H1 (cell line): ENCODE measurements around the gene WFDC10A. TPM values are rescaled to one million over a fixed set of nuclear protein-coding genes. Genes with fewer than 3 reads are reported as not detected.

ENCODE experiments used
- CTCF ChIA-PET: fragments of 300-600 bp; sonication (Branson Sonifier 250); formaldehyde crosslinking; loops from one replicate; lab custom pipeline; 2021; ENCODE audit not compliant: partially characterized antibody; lab: Charles Lee
- POLR2A ChIA-PET: fragments of 300-600 bp; sonication (Branson Sonifier 250); formaldehyde crosslinking; loops from one replicate; lab custom pipeline; 2021; ENCODE audit warnings: inconsistent platforms; ENCODE audit not compliant: partially characterized antibody; lab: Charles Lee
- DNase-seq, 2 experiments: peaks; one replicate each; pipeline versions ENCODE4 v3.0.0 to v3.0.0-alpha.2; 2010 to 2022; ENCODE audit warnings: low spot score in 2 of 2, low read depth in 1 of 2, mixed read lengths in 1 of 2
- FAIRE-seq: peaks from 2 replicates; lab custom pipeline; 2011; peaks lifted over from hg19 to GRCh38; lab: Jason Lieb, UNC
- H2AFZ ChIP-seq: 2 replicates; pipeline ENCODE4 v1.8.1; 2012; ENCODE audit warnings: low read length, inconsistent platforms
- H2AK5ac ChIP-seq: 2 replicates; pipeline ENCODE4 v1.6.1; 2013; ENCODE audit warnings: low read depth, low read length
- H2BK120ac ChIP-seq: replicated peaks from 2 replicates; pipeline ENCODE3; 2013; ENCODE audit warnings: low read depth, low read length, inconsistent platforms
- H2BK12ac ChIP-seq: 2 replicates; pipeline ENCODE4 v1.6.1; 2013; ENCODE audit warnings: low read depth, low read length
- H2BK15ac ChIP-seq: 2 replicates; pipeline ENCODE4 v1.6.1; 2013; ENCODE audit warnings: low read length
- H2BK20ac ChIP-seq: 2 replicates; pipeline ENCODE4 v1.6.1; 2013; ENCODE audit warnings: low read length
- H2BK5ac ChIP-seq: 2 replicates; pipeline ENCODE4 v1.6.1; 2013; ENCODE audit warnings: low read depth, low read length
- H3K14ac ChIP-seq: 2 replicates; pipeline ENCODE4 v1.6.1; 2013; ENCODE audit warnings: inconsistent platforms; ENCODE audit not compliant: insufficient read length
- H3K18ac ChIP-seq: 2 replicates; pipeline ENCODE4 v1.6.1; 2013; ENCODE audit warnings: low read length; ENCODE audit errors: extremely low read depth
- H3K23ac ChIP-seq: 2 replicates; pipeline ENCODE4 v1.6.1; 2013; ENCODE audit warnings: inconsistent platforms; ENCODE audit not compliant: insufficient read length
- H3K23me2 ChIP-seq: 2 replicates; pipeline ENCODE4 v1.6.1; 2013; ENCODE audit warnings: low read depth, low read length
- H3K27ac ChIP-seq: 2 replicates; pipeline ENCODE4 v1.6.1; 2011; ENCODE audit warnings: low read depth, low read length, inconsistent platforms
- H3K27me3 ChIP-seq, 4 experiments: replicated peaks in 1 of 4; 1 replicate in 1 of 4; 2 replicates in 3 of 4; pipeline versions ENCODE4 v1.6.1 to v1.8.1; 2011 to 2013; ENCODE audit warnings: low read length in 3 of 4, mild to moderate bottlenecking in 3 of 4, inconsistent platforms in 2 of 4, mixed read lengths in 2 of 4, moderate library complexity in 1 of 4; ENCODE audit not compliant: control insufficient read depth in 3 of 4, insufficient read depth in 3 of 4; ENCODE audit errors: extremely low read depth in 1 of 4
- H3K36me3 ChIP-seq, 4 experiments: 2 replicates each; pipeline versions ENCODE4 v1.6.1 to v1.8.1; 2011 to 2013; ENCODE audit warnings: mild to moderate bottlenecking in 4 of 4, low read length in 3 of 4, moderate library complexity in 2 of 4, control low read depth in 1 of 4, inconsistent platforms in 1 of 4; ENCODE audit not compliant: insufficient read depth in 4 of 4, control insufficient read depth in 2 of 4
- H3K4ac ChIP-seq: replicated peaks from 2 replicates; pipeline ENCODE3; 2013; ENCODE audit warnings: low read length, low read depth, mixed read lengths, inconsistent platforms; ENCODE audit not compliant: insufficient read length
- H3K4me1 ChIP-seq, 4 experiments: replicated peaks in 1 of 4; 1 replicate in 1 of 4; 2 replicates in 3 of 4; pipeline versions ENCODE4 v1.6.1 to v1.8.1; 2011 to 2013; ENCODE audit warnings: low read length in 3 of 4, inconsistent platforms in 2 of 4, mixed read lengths in 1 of 4; ENCODE audit not compliant: insufficient read depth in 4 of 4, control insufficient read depth in 3 of 4
- H3K4me2 ChIP-seq, 2 experiments: 2 replicates each; pipeline versions ENCODE4 v1.6.1 to v1.8.1; 2011 to 2013; ENCODE audit warnings: low read depth in 2 of 2, low read length in 2 of 2, control low read depth in 1 of 2, inconsistent platforms in 1 of 2, mild to moderate bottlenecking in 1 of 2; ENCODE audit not compliant: insufficient read depth in 1 of 2
- H3K4me3 ChIP-seq, 4 experiments: fragments of 200-600, 300-600 bp in 1 of 4; sonication (generic), shearing (Covaris generic), sonication (Bioruptor Twin) in 1 of 4; 2 replicates each; pipeline versions ENCODE4 v1.5.1 to v1.8.1; 2011 to 2016; ENCODE audit warnings: low read length in 4 of 4, low read depth in 3 of 4, control low read depth in 2 of 4, inconsistent platforms in 2 of 4, mild to moderate bottlenecking in 2 of 4, mixed read lengths in 1 of 4, moderate library complexity in 1 of 4; ENCODE audit not compliant: insufficient read depth in 2 of 4; ENCODE audit errors: extremely low read depth in 1 of 4
- H3K56ac ChIP-seq: replicated peaks from 2 replicates; pipeline ENCODE3; 2013; ENCODE audit warnings: low read depth, mild to moderate bottlenecking, mixed read lengths, low read length, inconsistent platforms; ENCODE audit not compliant: insufficient read length
- H3K79me1 ChIP-seq: 2 replicates; pipeline ENCODE4 v1.6.1; 2013; ENCODE audit warnings: low read depth, low read length, control low read depth
- H3K79me2 ChIP-seq, 2 experiments: 2 replicates each; pipeline versions ENCODE4 v1.6.1 to v1.8.1; 2012 to 2013; ENCODE audit warnings: low read length in 2 of 2, mild to moderate bottlenecking in 2 of 2, inconsistent platforms in 1 of 2; ENCODE audit not compliant: insufficient read depth in 2 of 2, control insufficient read depth in 1 of 2
- H3K9ac ChIP-seq, 4 experiments: replicated peaks in 1 of 4; 1 replicate in 1 of 4; 2 replicates in 3 of 4; pipeline versions ENCODE4 v1.6.1 to v1.8.1; 2011 to 2013; ENCODE audit warnings: low read depth in 3 of 4, low read length in 3 of 4, control low read depth in 2 of 4, mild to moderate bottlenecking in 2 of 4, moderate library complexity in 2 of 4, inconsistent platforms in 1 of 4; ENCODE audit errors: extremely low read depth in 1 of 4
- H3K9me3 ChIP-seq, 2 experiments: 2 replicates each; pipeline versions ENCODE4 v1.6.1 to v1.8.1; 2012 to 2013; ENCODE audit warnings: mild to moderate bottlenecking in 2 of 2, moderate library complexity in 2 of 2, control low read depth in 1 of 2, inconsistent platforms in 1 of 2, low read depth in 1 of 2, low read length in 1 of 2, mixed read lengths in 1 of 2; ENCODE audit not compliant: insufficient read depth in 2 of 2
- H4K20me1 ChIP-seq, 2 experiments: replicated peaks in 1 of 2; 2 replicates each; pipeline versions ENCODE3 to v1.8.1; 2011 to 2013; ENCODE audit warnings: inconsistent platforms in 2 of 2, low read length in 2 of 2, mild to moderate bottlenecking in 1 of 2; ENCODE audit not compliant: insufficient read depth in 2 of 2, control insufficient read depth in 1 of 2
- H4K5ac ChIP-seq: 2 replicates; pipeline ENCODE4 v1.6.1; 2013; ENCODE audit warnings: low read length, low read depth, mixed read lengths, inconsistent platforms; ENCODE audit not compliant: insufficient read length
- H4K8ac ChIP-seq: 2 replicates; pipeline ENCODE4 v1.8.0; 2013; ENCODE audit warnings: mild to moderate bottlenecking, moderate library complexity, low read length, inconsistent platforms; ENCODE audit not compliant: insufficient read depth; ENCODE audit errors: extremely low read depth
- H4K91ac ChIP-seq: replicated peaks from 2 replicates; pipeline ENCODE3; 2013; ENCODE audit warnings: low read length, mixed read lengths, inconsistent platforms; ENCODE audit not compliant: insufficient read length
- ASH2L ChIP-seq: fragments of 200-600, 300-600 bp; sonication (generic); IDR thresholded peaks from one replicate; pipeline ENCODE4 v1.7.1; 2017; ENCODE audit warnings: low read length
- BCL11A ChIP-seq, 2 experiments: IDR thresholded peaks; one replicate each; pipeline ENCODE4 v1.6.1; 2011; ENCODE audit warnings: low read depth in 2 of 2, low read length in 2 of 2, mild to moderate bottlenecking in 2 of 2
- BRCA1 ChIP-seq: IDR thresholded peaks from 2 replicates; pipeline ENCODE4 v1.6.1; 2012; ENCODE audit warnings: low read depth, low read length, improper control_type of control experiment
- FOSL1 ChIP-seq: IDR thresholded peaks from 2 replicates; pipeline ENCODE4 v1.6.1; 2011; ENCODE audit warnings: mild to moderate bottlenecking, low read depth, low read length, moderate library complexity; ENCODE audit not compliant: insufficient read depth
- HDAC2 ChIP-seq, 2 experiments: fragments of 300-600 bp in 1 of 2; sonication (generic) in 1 of 2; IDR thresholded peaks; 2 replicates each; pipeline ENCODE4 v1.6.1; 2011 to 2012; ENCODE audit warnings: low read depth in 2 of 2, low read length in 2 of 2, mild to moderate bottlenecking in 2 of 2, moderate library complexity in 2 of 2, borderline replicate concordance in 1 of 2, inconsistent platforms in 1 of 2
- HDAC6 ChIP-seq: IDR thresholded peaks from one replicate; pipeline ENCODE4 v1.7.1; 2012; ENCODE audit warnings: low read depth, mild to moderate bottlenecking, inconsistent platforms, low read length, moderate library complexity
- PHF8 ChIP-seq: fragments of 200-600 bp; sonication (generic); conservative IDR thresholded peaks from 2 replicates; pipeline ENCODE4 v1.7.1; 2012; ENCODE audit warnings: low read depth, mild to moderate bottlenecking, inconsistent platforms, low read length, moderate library complexity
- RAD21 ChIP-seq, 2 experiments: IDR thresholded peaks in 1 of 2; conservative IDR thresholded peaks in 1 of 2; 2 replicates each; pipeline ENCODE4 v1.6.1; 2011; ENCODE audit warnings: low read depth in 2 of 2, low read length in 2 of 2, improper control_type of control experiment in 1 of 2, inconsistent platforms in 1 of 2, mild to moderate bottlenecking in 1 of 2, moderate library complexity in 1 of 2
- RBBP5 ChIP-seq: IDR thresholded peaks from 2 replicates; pipeline ENCODE4 v1.7.1; 2012; ENCODE audit warnings: low read depth, mild to moderate bottlenecking, inconsistent platforms, low read length, moderate library complexity, borderline replicate concordance
- RFX5 ChIP-seq: IDR thresholded peaks from 2 replicates; pipeline ENCODE4 v1.6.1; 2011; ENCODE audit warnings: low read depth, low read length, improper control_type of control experiment, borderline replicate concordance
- RNF2 ChIP-seq: fragments of 200-900, 300-1000 bp; sonication (generic); IDR thresholded peaks from 2 replicates; pipeline ENCODE4 v1.7.1; 2016; ENCODE audit warnings: borderline replicate concordance, low read depth, mild to moderate bottlenecking, antibody characterized with exemption, low read length; ENCODE audit not compliant: poor library complexity, severe bottlenecking; ENCODE audit errors: missing control alignments
- SIX5 ChIP-seq: IDR thresholded peaks from 2 replicates; pipeline ENCODE4 v1.6.1; 2011; ENCODE audit warnings: mild to moderate bottlenecking, low read depth, low read length
- TAF7 ChIP-seq: optimal IDR thresholded peaks from 2 replicates; pipeline ENCODE3; 2011; ENCODE audit warnings: low read depth, mild to moderate bottlenecking, inconsistent platforms, low read length, moderate library complexity, borderline replicate concordance
- TEAD4 ChIP-seq: IDR thresholded peaks from 2 replicates; pipeline ENCODE4 v1.6.1; 2012; ENCODE audit warnings: low read depth, low read length, inconsistent platforms, mixed read lengths
- polyA plus RNA-seq, 7 experiments: library from polyadenylated mRNA; depleted of rRNA in 3 of 7; stranded (reverse) in 5 of 7; unstranded in 2 of 7; fragments of >200 nt in 5 of 7; fragments of 200-250 nt in 2 of 7; gene quantifications; 1 replicate in 5 of 7; 2 replicates in 1 of 7; 4 replicates in 1 of 7; pipeline versions ENCODE4 v1.2.1 to v1.2.3, GENCODE V29; 2011 to 2013; ENCODE audit warnings: missing spikeins in 2 of 7, mixed read lengths in 2 of 7
- total RNA-seq: library from RNA; stranded (reverse); fragmentation: NEBNext Ultra II Directional; extraction: Animal tissue kit (Norgen Biotek cat#: 25700); gene quantifications from 2 replicates; pipeline ENCODE4 v1.2.1, GENCODE V29; 2021

Gene WFDC10A
- total and polyA plus RNA-seq, 2 of the 8 experiments (the other 6 are each of a cell fraction or from before 2014, with no cell fraction given), result not detected

- Histone ChIP-seq H3K4me3 (no peak overlapping the region), H4K20me1 (no peaks in the 10 kb centered on the region), H2BK15ac (no peak overlapping the region), H4K8ac (no peak overlapping the region), H3K27ac (no peak overlapping the region), H3K27me3 (no peaks in the 10 kb centered on the region), H3K9ac (no peak overlapping the region), H4K5ac (no peak overlapping the region), H4K91ac (no peak overlapping the region), H3K14ac (no peak overlapping the region), H3K9me3 (no peaks in the 10 kb centered on the region), H2BK120ac (no peak overlapping the region), H2BK20ac (no peak overlapping the region), H3K4ac (no peak overlapping the region), H3K18ac (no peak overlapping the region), H2BK12ac (0 out of 2 replicates have a peak overlapping the region, but pooled peaks have one; percentile 78), H2AFZ (0 out of 2 replicates have a peak overlapping the region, but pooled peaks have one; percentile 79), H3K79me1 (no peaks in the 10 kb centered on the region), H3K23ac (no peak overlapping the region), H2AK5ac (no peak overlapping the region), H3K79me2 (no peaks in the 10 kb centered on the region), H3K36me3 (no peaks in the 10 kb centered on the region), H3K23me2 (no peaks in the 10 kb centered on the region), H2BK5ac (no peak overlapping the region), H3K4me2 (no peak overlapping the region), H3K56ac (no peak overlapping the region), H3K4me1 (peaks cover 3 to 8% (median 6%) of the 10 kb centered on the region in 4 experiments; a peak in 5 of 7 replicates)
- no peak for DNase-seq
- POLR2A ChIA-PET, result no interaction called here
- CTCF ChIA-PET, result interaction anchor here (0.6 to 5.2 kb wide), 2 partner anchors 124 to 189 kb away, joined by 3 to 30 read pairs; no protein-coding TSS in a partner anchor
- FAIRE-seq, result no peak
- no peak for TF ChIP-seq FOSL1
- TF ChIP-seq SIX5, result no peak
- no peak for TF ChIP-seq PHF8
- no peak for TF ChIP-seq BCL11A (IDR thresholded peaks at IDR 0.05; ENCODE audit: low read depth in 2 of 2, low read length in 2 of 2)
- TF ChIP-seq RNF2, result no peak
- no peak for TF ChIP-seq HDAC2 (IDR thresholded peaks at IDR 0.05; ENCODE audit: borderline replicate concordance in 1 of 2, low read depth in 2 of 2, low read length in 2 of 2)
- no peak for TF ChIP-seq HDAC6
- no peak for TF ChIP-seq TAF7
- no peak for TF ChIP-seq RAD21 (IDR thresholded peaks at IDR 0.05 in 1 of 2, conservative IDR thresholded peaks at IDR 0.05 in 1 of 2; ENCODE audit: low read depth in 2 of 2, low read length in 2 of 2)
- TF ChIP-seq TEAD4, result no peak
- TF ChIP-seq ASH2L, result no peak
- TF ChIP-seq RBBP5, result no peak
- no peak for TF ChIP-seq RFX5
- no peak for TF ChIP-seq BRCA1
These were observed 47.8 kb upstream of the WFDC10A start for GRCh38 chr20:45581702-45582101.
